Neural cell (in vitro differentiated cells): Measurements from ENCODE around the gene NAGS. TPM values are rescaled to one million over a fixed set of nuclear protein-coding genes. Genes with fewer than 3 reads are reported as not detected.

Experiments
- H2AFZ ChIP-seq: fragments of 200-600, 300-800 bp; sonication (generic), shearing (Covaris generic); 2 replicates; pipeline ENCODE4 v1.6.0; 2014; ENCODE audit warnings: low read depth, mild to moderate bottlenecking, antibody characterized with exemption, low read length, moderate library complexity
- H3F3A ChIP-seq: fragments of 200-600 bp; shearing (Covaris generic); 2 replicates; pipeline ENCODE4 v1.6.1; 2016; ENCODE audit warnings: mild to moderate bottlenecking, moderate library complexity, mixed read lengths, antibody characterized with exemption, low read length; ENCODE audit not compliant: insufficient read depth, poor library complexity, severe bottlenecking
- H3K27ac ChIP-seq: fragments of 200-600, 300-800 bp; sonication (generic), shearing (Covaris generic); 2 replicates; pipeline ENCODE4 v1.5.1; 2014; ENCODE audit warnings: mild to moderate bottlenecking, low read length, moderate library complexity
- H3K27me3 ChIP-seq: fragments of 300-800, 200-600 bp; sonication (generic), shearing (Covaris generic); 2 replicates; pipeline ENCODE4 v1.6.0; 2014; ENCODE audit warnings: mild to moderate bottlenecking, low read depth, low read length, moderate library complexity; ENCODE audit not compliant: insufficient read depth
- H3K36me3 ChIP-seq: fragments of 300-800, 200-600 bp; sonication (generic), shearing (Covaris generic); 2 replicates; pipeline ENCODE4 v1.5.1; 2014; ENCODE audit warnings: mild to moderate bottlenecking, antibody characterized with exemption, low read length, moderate library complexity; ENCODE audit not compliant: insufficient read depth
- H3K4me2 ChIP-seq: fragments of 300-800, 200-600 bp; sonication (generic), shearing (Covaris generic); 2 replicates; pipeline ENCODE4 v1.6.0; 2014; ENCODE audit warnings: mild to moderate bottlenecking, low read length
- H3K4me3 ChIP-seq: fragments of 300-800, 200-600 bp; sonication (generic), shearing (Covaris generic); 2 replicates; pipeline ENCODE4 v1.5.1; 2014; ENCODE audit warnings: mild to moderate bottlenecking, low read length, moderate library complexity
- H3K79me2 ChIP-seq: fragments of 200-600 bp; shearing (Covaris generic); replicated peaks from 2 replicates; pipeline ENCODE4 v1.6.0; 2014; ENCODE audit warnings: mild to moderate bottlenecking, low read length, moderate library complexity; ENCODE audit not compliant: insufficient read depth
- H3K9ac ChIP-seq: fragments of 300-800, 200-600 bp; sonication (generic), shearing (Covaris generic); 2 replicates; pipeline ENCODE4 v1.6.1; 2016; ENCODE audit warnings: mild to moderate bottlenecking, low read length, mixed read lengths
- H3K9me2 ChIP-seq: fragments of 200-600 bp; shearing (Covaris generic); 2 replicates; pipeline ENCODE4 v1.6.1; 2016; ENCODE audit warnings: mild to moderate bottlenecking, low read length, mixed read lengths; ENCODE audit not compliant: insufficient read depth
- H3K9me3 ChIP-seq: fragments of 200-600, 300-800 bp; sonication (generic), shearing (Covaris generic); 2 replicates; pipeline ENCODE4 v1.6.1; 2016; ENCODE audit warnings: mild to moderate bottlenecking, mixed run types, low read length, moderate library complexity, mixed read lengths
- H4K20me1 ChIP-seq: fragments of 200-600 bp; shearing (Covaris generic); 2 replicates; pipeline ENCODE4 v1.6.1; 2016; ENCODE audit warnings: mild to moderate bottlenecking, mixed run types; ENCODE audit not compliant: insufficient read depth
- CTCF ChIP-seq: fragments of 450-650 bp; IDR thresholded peaks from 2 replicates; pipeline ENCODE4 v1.5.1; 2014; ENCODE audit warnings: antibody characterized with exemption, mild to moderate bottlenecking, moderate library complexity; ENCODE audit not compliant: poor library complexity, severe bottlenecking
- EP300 ChIP-seq: fragments of 450-650 bp; conservative IDR thresholded peaks from 2 replicates; pipeline ENCODE4 v1.6.1; 2014; ENCODE audit warnings: antibody characterized with exemption, mild to moderate bottlenecking, moderate library complexity; ENCODE audit not compliant: poor library complexity, severe bottlenecking
- MXI1 ChIP-seq: fragments of 450-650 bp; conservative IDR thresholded peaks from 2 replicates; pipeline ENCODE4 v1.6.1; 2014; ENCODE audit warnings: antibody characterized with exemption, mild to moderate bottlenecking; ENCODE audit not compliant: poor library complexity, severe bottlenecking
- POLR2AphosphoS5 ChIP-seq: IDR thresholded peaks from 2 replicates; pipeline ENCODE4 v1.6.1; 2012
- RAD21 ChIP-seq: fragments of 450-650 bp; conservative IDR thresholded peaks from 2 replicates; pipeline ENCODE4 v1.6.1; 2014; ENCODE audit warnings: antibody characterized with exemption, mild to moderate bottlenecking, moderate library complexity
- REST ChIP-seq: IDR thresholded peaks from 2 replicates; pipeline ENCODE4 v1.6.1; 2012; ENCODE audit warnings: borderline replicate concordance
- TAF1 ChIP-seq: IDR thresholded peaks from 2 replicates; pipeline ENCODE4 v1.6.1; 2012; ENCODE audit warnings: low read depth
- polyA plus RNA-seq: library from polyadenylated mRNA; depleted of rRNA; stranded (reverse); fragments of >200 nt; gene quantifications from 2 replicates; pipeline ENCODE4 v1.2.3, GENCODE V29; 2014

NAGS gene
- polyA plus RNA-seq, 1 donor from 2014 or later: not detected

GRCh38 chr17:44008205-44008909, 3.9 kb downstream of the NAGS start:
- H4K20me1 ChIP-seq: no peaks in the 10 kb centered on the region
- peak overlapping the region; percentile 70 for H3K4me3 ChIP-seq
- no peaks in the 10 kb centered on the region for H3K9me2 ChIP-seq
- no peaks in the 10 kb centered on the region for H3K9me3 ChIP-seq
- H3F3A ChIP-seq: no peaks in the 10 kb centered on the region
- H3K27me3 ChIP-seq: peaks cover 49% of the 10 kb centered on the region
- H3K36me3 ChIP-seq: no peaks in the 10 kb centered on the region
- no peak overlapping the region for H3K9ac ChIP-seq
- H3K27ac ChIP-seq: no peak overlapping the region
- no peak overlapping the region for H3K4me2 ChIP-seq
- no peak for TF ChIP-seq MXI1
- no peak for TF ChIP-seq RAD21
- no peak for TF ChIP-seq TAF1
- no peak for TF ChIP-seq EP300
- no peak for TF ChIP-seq POLR2AphosphoS5
- no peak for TF ChIP-seq CTCF
- H2AFZ ChIP-seq: no peak overlapping the region
- no peaks in the 10 kb centered on the region for H3K79me2 ChIP-seq

GRCh38 chr17:44010966-44011647, 6.7 kb downstream of the NAGS start:
- no peaks in the 10 kb centered on the region for H4K20me1 ChIP-seq
- H3F3A ChIP-seq: no peaks in the 10 kb centered on the region
- H3K36me3 ChIP-seq: no peaks in the 10 kb centered on the region
- no peak overlapping the region for H3K9ac ChIP-seq
- H3K27ac ChIP-seq: no peak overlapping the region
- peaks cover 22% of the 10 kb centered on the region for H3K27me3 ChIP-seq
- no peak overlapping the region for H3K4me2 ChIP-seq
- H3K9me3 ChIP-seq: no peaks in the 10 kb centered on the region
- H3K79me2 ChIP-seq: no peaks in the 10 kb centered on the region
- H3K9me2 ChIP-seq: no peaks in the 10 kb centered on the region
- H3K4me3 ChIP-seq: no peak overlapping the region
- TF ChIP-seq REST: no peak
- TF ChIP-seq MXI1: no peak
- TF ChIP-seq RAD21: no peak
- no peak for TF ChIP-seq TAF1
- TF ChIP-seq CTCF: no peak
- no peak overlapping the region for H2AFZ ChIP-seq
